Measurements from ENCODE around the gene CDKN2B-AS1.

CDKN2B-AS1 gene

DNA sequence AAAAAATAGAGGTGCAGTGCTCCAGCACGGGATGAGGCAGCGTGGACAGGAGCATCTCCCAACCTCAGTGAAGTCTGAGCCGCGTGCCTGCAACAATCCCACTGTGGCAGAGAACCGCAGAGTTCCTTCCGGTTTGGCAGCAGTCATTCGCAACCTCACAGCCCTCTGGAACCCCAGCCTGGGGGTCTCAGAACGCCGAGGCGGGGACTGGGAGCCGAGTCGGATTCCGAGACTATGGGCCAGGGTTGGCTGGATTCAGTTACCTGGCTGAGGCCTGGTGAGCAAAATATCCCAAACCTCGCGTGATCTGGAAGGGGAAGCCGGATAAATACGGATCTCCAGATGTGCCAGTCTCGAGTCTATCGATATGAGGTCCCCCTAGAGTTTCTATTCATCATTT is 27.4 kb upstream of the CDKN2B-AS1 start (continued):
- TF ChIP-seq, protein P1, sequence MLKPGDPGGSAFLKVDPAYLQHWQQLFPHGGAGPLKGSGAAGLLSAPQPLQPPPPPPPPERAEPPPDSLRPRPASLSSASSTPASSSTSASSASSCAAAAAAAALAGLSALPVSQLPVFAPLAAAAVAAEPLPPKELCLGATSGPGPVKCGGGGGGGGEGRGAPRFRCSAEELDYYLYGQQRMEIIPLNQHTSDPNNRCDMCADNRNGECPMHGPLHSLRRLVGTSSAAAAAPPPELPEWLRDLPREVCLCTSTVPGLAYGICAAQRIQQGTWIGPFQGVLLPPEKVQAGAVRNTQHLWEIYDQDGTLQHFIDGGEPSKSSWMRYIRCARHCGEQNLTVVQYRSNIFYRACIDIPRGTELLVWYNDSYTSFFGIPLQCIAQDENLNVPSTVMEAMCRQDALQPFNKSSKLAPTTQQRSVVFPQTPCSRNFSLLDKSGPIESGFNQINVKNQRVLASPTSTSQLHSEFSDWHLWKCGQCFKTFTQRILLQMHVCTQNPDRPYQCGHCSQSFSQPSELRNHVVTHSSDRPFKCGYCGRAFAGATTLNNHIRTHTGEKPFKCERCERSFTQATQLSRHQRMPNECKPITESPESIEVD (tag by site-specific recombination; IDR thresholded peaks at IDR 0.05), result no peak
- TF ChIP-seq ZBTB7A (tag by site-specific recombination; IDR thresholded peaks at IDR 0.05; ENCODE audit: low read depth) (no peak), ZNF785 (tag by site-specific recombination; IDR thresholded peaks at IDR 0.05) (no peak)

DNA sequence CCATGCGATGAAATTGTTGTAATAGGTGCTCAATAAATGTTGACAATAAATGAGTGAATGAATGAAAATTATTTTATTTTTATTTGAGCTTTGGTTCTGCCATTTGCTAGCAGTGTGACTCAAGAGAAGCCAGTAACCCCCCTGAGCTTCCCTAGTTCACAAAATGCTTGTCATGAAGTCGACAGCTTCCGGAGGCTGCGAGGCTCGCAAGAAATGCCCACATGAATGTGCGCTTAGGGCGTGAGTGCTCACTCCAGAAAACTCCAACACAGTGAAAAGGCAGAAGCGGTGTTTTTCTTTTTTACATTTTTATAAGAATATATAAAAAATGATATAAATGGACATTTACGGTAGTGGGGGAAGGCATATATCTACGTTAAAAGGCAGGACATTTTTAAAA is 26.9 kb upstream of the CDKN2B-AS1 start:
- Histone ChIP-seq H3K27ac (ENCODE audit: extremely low read depth, low read depth, low read length) (no peak overlapping the region), H3K4me1 (ENCODE audit: control insufficient read depth, insufficient read depth, low read length) (peaks cover 5% of the 10 kb centered on the region; the same call in 1 of the 2 replicates), H3K9me3 (ENCODE audit: control insufficient read depth, insufficient read depth, low read depth, low read length) (no peaks in the 10 kb centered on the region; the same call in 1 of the 2 replicates), H3K36me3 (ENCODE audit: control insufficient read depth in 2 of 2, insufficient read depth in 1 of 2, low read length in 2 of 2) (peaks cover 19 to 59% of the 10 kb centered on the region in 2 experiments), H3K4me3 (ENCODE audit: low read depth, low read length) (no peak overlapping the region)
- ChIA-PET POLR2A (no interaction called here), CTCF (interaction anchor here (0.7 kb wide), 1 partner anchor 24 kb away, joined by 3 read pairs; no protein-coding TSS in a partner anchor)
- TF ChIP-seq, protein P2, sequence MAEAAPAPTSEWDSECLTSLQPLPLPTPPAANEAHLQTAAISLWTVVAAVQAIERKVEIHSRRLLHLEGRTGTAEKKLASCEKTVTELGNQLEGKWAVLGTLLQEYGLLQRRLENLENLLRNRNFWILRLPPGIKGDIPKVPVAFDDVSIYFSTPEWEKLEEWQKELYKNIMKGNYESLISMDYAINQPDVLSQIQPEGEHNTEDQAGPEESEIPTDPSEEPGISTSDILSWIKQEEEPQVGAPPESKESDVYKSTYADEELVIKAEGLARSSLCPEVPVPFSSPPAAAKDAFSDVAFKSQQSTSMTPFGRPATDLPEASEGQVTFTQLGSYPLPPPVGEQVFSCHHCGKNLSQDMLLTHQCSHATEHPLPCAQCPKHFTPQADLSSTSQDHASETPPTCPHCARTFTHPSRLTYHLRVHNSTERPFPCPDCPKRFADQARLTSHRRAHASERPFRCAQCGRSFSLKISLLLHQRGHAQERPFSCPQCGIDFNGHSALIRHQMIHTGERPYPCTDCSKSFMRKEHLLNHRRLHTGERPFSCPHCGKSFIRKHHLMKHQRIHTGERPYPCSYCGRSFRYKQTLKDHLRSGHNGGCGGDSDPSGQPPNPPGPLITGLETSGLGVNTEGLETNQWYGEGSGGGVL (tag by site-specific recombination; IDR thresholded peaks at IDR 0.05), result no peak
- TF ChIP-seq, protein P3, sequence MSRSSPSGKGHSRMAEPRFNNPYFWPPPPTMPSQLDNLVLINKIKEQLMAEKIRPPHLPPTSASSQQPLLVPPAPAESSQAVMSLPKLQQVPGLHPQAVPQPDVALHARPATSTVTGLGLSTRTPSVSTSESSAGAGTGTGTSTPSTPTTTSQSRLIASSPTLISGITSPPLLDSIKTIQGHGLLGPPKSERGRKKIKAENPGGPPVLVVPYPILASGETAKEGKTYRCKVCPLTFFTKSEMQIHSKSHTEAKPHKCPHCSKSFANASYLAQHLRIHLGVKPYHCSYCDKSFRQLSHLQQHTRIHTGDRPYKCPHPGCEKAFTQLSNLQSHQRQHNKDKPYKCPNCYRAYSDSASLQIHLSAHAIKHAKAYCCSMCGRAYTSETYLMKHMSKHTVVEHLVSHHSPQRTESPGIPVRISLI (tag by site-specific recombination; IDR thresholded peaks at IDR 0.05), result no peak
- TF ChIP-seq, protein P4, sequence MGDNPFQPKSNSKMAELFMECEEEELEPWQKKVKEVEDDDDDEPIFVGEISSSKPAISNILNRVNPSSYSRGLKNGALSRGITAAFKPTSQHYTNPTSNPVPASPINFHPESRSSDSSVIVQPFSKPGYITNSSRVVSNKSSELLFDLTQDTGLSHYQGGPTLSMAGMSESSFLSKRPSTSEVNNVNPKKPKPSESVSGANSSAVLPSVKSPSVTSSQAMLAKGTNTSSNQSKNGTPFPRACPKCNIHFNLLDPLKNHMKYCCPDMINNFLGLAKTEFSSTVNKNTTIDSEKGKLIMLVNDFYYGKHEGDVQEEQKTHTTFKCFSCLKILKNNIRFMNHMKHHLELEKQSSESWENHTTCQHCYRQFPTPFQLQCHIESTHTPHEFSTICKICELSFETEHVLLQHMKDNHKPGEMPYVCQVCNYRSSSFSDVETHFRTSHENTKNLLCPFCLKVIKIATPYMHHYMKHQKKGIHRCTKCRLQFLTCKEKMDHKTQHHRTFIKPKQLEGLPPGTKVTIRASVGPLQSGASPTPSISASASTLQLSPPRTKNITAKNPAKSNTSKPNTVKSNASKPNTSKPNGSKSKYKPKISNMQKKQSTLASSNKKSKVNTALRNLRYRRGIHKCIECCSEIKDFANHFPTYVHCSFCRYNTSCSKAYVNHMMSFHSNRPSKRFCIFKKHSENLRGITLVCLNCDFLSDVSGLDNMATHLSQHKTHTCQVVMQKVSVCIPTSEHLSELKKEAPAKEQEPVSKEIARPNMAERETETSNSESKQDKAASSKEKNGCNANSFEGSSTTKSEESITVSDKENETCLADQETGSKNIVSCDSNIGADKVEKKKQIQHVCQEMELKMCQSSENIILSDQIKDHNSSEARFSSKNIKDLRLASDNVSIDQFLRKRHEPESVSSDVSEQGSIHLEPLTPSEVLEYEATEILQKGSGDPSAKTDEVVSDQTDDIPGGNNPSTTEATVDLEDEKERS (tag by site-specific recombination; IDR thresholded peaks at IDR 0.05), result no peak
- TF ChIP-seq ZNF658 (tag by site-specific recombination; IDR thresholded peaks at IDR 0.05), result no peak
- no peak for TF ChIP-seq ZNF114 (tag by site-specific recombination; IDR thresholded peaks at IDR 0.05)
- no peak for TF ChIP-seq ZFHX2 (tag by site-specific recombination; conservative IDR thresholded peaks at IDR 0.05)
- TF ChIP-seq GLIS1 (tag by site-specific recombination; IDR thresholded peaks at IDR 0.05), result no peak
- TF ChIP-seq, protein P5, sequence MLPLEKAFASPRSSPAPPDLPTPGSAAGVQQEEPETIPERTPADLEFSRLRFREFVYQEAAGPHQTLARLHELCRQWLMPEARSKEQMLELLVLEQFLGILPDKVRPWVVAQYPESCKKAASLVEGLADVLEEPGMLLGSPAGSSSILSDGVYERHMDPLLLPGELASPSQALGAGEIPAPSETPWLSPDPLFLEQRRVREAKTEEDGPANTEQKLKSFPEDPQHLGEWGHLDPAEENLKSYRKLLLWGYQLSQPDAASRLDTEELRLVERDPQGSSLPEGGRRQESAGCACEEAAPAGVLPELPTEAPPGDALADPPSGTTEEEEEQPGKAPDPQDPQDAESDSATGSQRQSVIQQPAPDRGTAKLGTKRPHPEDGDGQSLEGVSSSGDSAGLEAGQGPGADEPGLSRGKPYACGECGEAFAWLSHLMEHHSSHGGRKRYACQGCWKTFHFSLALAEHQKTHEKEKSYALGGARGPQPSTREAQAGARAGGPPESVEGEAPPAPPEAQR (tag by site-specific recombination; IDR thresholded peaks at IDR 0.05), result no peak
- TF ChIP-seq ZNF133 (tag by site-specific recombination; IDR thresholded peaks at IDR 0.05), result no peak
- TF ChIP-seq, protein P6, sequence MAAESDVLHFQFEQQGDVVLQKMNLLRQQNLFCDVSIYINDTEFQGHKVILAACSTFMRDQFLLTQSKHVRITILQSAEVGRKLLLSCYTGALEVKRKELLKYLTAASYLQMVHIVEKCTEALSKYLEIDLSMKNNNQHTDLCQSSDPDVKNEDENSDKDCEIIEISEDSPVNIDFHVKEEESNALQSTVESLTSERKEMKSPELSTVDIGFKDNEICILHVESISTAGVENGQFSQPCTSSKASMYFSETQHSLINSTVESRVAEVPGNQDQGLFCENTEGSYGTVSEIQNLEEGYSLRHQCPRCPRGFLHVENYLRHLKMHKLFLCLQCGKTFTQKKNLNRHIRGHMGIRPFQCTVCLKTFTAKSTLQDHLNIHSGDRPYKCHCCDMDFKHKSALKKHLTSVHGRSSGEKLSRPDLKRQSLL (tag by site-specific recombination; IDR thresholded peaks at IDR 0.05), result no peak
- no peak for TF ChIP-seq ZNF549 (tag by site-specific recombination; IDR thresholded peaks at IDR 0.05)
- TF ChIP-seq ZNF621 (tag by site-specific recombination; IDR thresholded peaks at IDR 0.05), result no peak
- TF ChIP-seq ZNF302 (tag by site-specific recombination; IDR thresholded peaks at IDR 0.05; ENCODE audit: low read depth), result no peak
- no peak for TF ChIP-seq ZNF473 (tag by site-specific recombination; IDR thresholded peaks at IDR 0.05)
- no peak for TF ChIP-seq KLF7 (tag by site-specific recombination; IDR thresholded peaks at IDR 0.05; ENCODE audit: borderline replicate concordance)
- no peak for TF ChIP-seq ZNF48 (tag by site-specific recombination; IDR thresholded peaks at IDR 0.05)
- no peak for TF ChIP-seq ZNF416 (tag by site-specific recombination; IDR thresholded peaks at IDR 0.05)
